ENCODE data around the gene C9orf43.

C9orf43 gene

DNA sequence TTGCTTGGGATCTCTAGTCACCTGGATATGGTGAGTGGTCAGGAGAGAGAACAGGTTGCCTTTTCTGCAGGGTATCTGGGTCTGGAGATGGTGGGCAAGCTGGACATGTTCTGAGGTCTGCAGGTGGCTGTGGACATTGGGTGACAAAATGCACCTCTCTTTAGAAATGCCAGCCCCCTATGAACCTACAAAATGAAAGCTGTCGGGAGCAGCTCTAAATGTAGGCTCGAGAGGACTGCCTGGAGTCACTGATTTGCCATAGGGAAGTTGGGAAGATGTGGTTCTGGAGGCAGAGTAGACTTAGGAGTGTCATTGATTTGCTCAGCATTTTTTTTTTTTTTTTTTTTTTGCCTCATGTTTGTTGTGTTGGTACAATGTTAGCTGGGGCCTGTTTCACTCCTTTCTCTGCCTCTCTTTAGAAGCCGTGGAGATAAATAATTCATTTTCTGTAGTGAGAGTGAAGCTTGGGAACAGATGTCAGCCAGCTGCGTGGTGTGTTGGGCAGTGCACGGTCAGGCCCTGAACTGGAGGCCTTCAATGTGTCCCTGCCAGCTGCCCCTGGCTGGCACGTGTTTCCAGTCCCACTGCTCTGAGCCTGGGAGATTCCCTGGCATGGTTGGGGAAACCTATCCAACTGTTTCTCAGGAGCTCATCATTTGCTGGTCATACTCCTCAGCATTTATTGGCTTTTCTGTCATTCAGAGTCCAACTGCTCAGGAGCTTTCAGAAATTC is 58.3 kb downstream of the C9orf43 start:
- DNase-seq: no peak

DNA sequence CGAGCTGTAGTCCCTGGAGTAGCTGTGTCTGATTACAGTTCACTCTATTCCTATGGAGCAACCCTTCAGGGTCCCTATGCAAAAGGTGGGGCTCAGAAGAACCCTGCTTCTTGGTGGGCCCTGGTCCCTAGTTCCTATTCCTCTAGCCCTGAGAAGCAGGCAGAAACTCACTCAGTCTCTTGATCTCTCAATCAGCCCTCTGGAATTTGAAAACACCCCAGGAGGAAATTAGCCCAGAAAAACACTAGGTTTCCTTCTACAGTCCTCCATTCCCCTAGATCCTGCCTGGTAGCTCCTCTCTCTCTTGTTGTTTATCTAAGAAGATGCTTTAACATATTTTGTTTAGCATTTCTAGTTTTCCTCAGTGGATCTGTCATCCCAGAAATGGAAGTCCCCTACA is 60.6 kb downstream of the C9orf43 start:
- no peak for DNase-seq

- DNase-seq: no peak
Measured at GRCh38 chr9:113471566-113471965, 61.0 kb downstream of the C9orf43 start.

DNA sequence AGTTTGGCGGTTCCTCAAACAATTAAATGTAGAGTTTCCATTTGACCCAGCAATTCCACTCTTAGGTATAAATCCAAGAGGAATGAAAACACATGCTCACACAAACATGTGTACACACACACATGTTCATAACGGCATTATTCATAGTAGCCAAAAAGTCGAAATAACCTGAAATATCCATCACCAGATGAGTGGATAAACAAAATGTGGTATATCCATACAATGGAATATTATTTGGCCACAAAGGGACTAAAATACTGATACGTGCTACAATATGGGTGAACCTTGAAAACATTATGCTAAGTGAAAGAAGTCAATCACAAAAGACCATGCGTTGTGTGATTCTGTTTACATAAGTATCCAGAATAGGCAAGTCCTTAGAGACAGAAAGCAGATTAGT is 61.7 kb downstream of the C9orf43 start:
- DNase-seq: no peak

- no peak for DNase-seq
Measured at GRCh38 chr9:113474360-113475028, 63.9 kb downstream of the C9orf43 start.

DNA sequence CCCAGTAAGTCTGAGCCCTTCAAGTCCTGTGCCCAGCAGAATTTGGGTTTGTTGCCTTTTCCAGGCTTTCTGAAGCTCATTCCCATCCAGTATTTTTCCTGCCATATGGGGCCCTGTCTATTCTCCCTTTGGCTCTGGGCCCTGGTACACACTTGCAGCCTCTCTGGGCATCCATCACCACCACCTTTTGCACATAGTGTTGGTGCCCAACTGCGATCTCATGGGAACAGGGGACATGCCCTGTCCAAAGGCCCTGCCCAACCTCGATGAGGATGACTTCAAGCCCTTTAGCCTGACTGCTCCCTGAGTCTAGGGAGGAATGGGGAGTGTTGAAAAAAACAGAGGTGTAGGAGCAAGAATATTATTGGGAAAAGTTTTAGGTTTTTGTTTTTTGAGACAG is 64.5 kb downstream of the C9orf43 start:
- no peak for DNase-seq

- no peak for DNase-seq
Measured at GRCh38 chr9:113475992-113476391, 65.4 kb downstream of the C9orf43 start.

- DNase-seq: no peak
Measured at GRCh38 chr9:113476511-113476916, 66.0 kb downstream of the C9orf43 start.

DNA sequence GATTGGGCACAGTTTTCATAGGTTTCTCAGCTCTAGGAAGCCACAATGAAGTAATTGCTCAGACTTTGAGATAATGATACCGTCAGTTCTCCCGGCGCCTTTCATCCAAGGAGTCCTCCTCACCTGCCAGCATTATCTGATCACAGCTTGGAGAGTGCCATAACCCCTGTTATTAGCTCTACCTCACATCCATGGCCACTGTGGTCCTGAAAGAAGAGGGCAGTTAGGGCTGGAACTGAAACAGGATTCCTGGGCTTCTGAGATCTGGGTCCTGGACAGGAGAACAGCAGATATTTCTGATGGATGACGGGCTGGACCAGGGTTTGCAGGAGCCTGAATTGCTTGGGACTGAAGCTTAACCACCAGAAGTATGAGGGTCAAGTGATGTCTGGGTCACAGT is 66.5 kb downstream of the C9orf43 start:
- no peak for DNase-seq

GRCh38 chr9:113477661-113478060 is 67.1 kb downstream of the C9orf43 start:
- no peak for DNase-seq

GRCh38 chr9:113479174-113479621 is 68.7 kb downstream of the C9orf43 start:
- no peak for DNase-seq
